ES-I3 (cell line): ENCODE results near the gene RUNX3.

Experiments used
- H3K36me3 ChIP-seq: 2 replicates; pipeline ENCODE4 v1.6.1; 2013; ENCODE audit warnings: mild to moderate bottlenecking, low read length, control low read depth, moderate library complexity; ENCODE audit not compliant: insufficient read depth
- H3K4me1 ChIP-seq: 2 replicates; pipeline ENCODE4 v1.6.1; 2013; ENCODE audit warnings: mild to moderate bottlenecking, control low read depth, low read length; ENCODE audit not compliant: insufficient read depth
- H3K9ac ChIP-seq: 2 replicates; pipeline ENCODE4 v1.6.1; 2013; ENCODE audit warnings: low read depth, mild to moderate bottlenecking, low read length, moderate library complexity
- H3K9me3 ChIP-seq: 2 replicates; pipeline ENCODE4 v1.6.1; 2013; ENCODE audit warnings: mild to moderate bottlenecking, low read length, moderate library complexity; ENCODE audit not compliant: control insufficient read depth, insufficient read depth

Gene RUNX3

DNA sequence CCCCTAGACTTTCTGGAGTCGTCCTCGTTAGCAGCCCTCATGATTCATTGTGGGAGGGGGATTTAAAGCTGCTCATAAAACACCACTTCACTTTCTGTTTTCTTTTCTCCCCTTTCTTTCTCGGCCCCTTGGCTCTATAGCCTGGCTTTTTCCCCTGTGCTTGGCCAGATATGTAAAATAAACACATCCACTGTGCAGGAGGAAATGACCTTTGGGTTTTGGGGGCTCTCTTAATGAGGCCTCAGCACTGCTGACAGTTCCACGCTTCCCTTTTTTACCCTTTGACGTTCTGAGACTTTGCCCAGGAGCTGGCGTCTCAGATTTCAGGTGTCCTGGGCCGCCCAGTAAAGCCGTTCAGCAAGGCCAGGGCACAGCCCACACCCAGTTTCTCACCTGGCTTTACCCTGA lies 65.7 kb downstream of the RUNX3 start:
- peaks cover 13% of the 10 kb centered on the region; the same call in 1 of the 2 replicates for H3K4me1 ChIP-seq
- no peaks in the 10 kb centered on the region for H3K36me3 ChIP-seq
- H3K9ac ChIP-seq = no peak overlapping the region
- no peaks in the 10 kb centered on the region for H3K9me3 ChIP-seq

DNA sequence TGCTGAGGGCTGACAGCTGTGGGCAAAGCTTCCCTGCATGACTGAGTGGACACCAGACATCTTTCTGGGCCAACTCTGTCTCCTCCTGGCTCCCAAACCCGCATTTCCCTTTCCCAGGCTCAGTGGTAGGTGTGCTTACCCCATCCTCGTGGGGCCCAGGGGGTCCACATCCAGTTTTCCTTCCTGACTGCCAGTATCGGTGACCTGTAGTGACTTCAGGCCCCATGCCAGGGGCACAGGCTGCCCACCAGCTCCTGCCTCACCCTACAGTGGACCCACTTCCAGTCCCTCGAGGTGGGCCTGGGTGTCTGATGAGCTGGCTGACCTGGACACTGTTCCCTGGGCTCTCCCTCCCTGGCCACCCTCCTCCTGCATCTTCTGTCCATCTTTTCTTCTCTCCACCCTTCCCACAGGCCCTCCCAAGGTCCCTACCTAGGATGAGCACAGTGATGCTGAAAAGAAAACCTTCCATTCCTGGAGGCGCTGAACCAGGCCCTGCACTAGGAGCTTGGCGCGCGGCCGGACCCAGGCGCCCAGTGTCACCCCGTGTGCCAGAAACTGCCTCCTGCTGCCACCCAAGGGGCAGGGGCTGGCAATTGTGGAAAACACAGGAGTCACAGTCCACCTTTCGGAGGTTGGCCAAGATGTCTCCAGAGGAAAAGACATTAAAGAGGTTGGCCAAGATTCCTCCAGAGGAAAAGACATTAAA lies 67.1 kb downstream of the RUNX3 start:
- Histone ChIP-seq H3K4me1 (peaks cover 13% of the 10 kb centered on the region; the same call in 1 of the 2 replicates), H3K36me3 (no peaks in the 10 kb centered on the region), H3K9me3 (no peaks in the 10 kb centered on the region), H3K9ac (no peak overlapping the region)

DNA sequence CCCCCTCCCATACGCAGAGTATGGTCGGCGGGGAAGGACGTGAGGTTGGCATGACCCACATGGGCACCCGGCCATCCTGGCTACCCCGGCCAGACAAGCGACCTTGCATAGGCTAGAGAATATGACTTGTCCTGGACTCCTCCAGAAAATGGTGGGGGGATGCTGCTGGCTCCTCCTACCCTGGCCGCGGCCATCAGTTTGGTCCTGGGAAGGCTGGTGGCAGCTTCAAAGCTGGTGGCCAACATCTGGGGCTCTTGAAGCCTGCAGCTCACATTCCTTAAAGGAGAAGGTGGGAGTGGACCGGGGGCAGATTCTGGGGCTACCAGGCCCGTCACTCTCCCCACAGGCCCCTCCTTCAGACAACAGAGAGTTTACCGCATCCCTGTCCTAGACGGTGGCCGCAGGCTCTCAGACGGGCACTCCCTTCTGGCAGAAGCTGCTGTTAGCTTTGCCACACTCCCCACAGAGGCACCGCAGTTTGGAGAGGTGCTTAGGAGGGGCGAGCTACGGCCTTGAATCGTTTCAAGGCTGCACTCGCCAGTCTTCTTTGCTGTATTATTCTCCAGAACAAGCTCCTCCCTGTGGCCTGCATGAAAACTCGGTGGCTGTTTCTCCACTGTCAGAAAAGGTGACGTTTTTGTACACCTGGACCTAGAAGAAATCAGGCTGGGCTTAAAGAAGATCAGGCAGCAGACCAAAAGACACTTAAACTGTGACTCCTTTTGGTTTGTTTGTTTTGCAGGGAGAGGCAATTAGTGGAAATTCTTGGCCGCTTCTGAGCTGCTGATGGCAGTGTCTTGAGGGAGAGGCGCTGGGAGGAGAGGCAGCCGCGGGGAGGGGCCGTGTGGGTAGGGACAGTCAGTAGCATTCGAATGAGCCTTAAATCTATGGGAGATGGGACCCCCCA lies 68.0 kb downstream of the RUNX3 start:
- Histone ChIP-seq H3K4me1 (peaks cover 13% of the 10 kb centered on the region; the same call in 1 of the 2 replicates), H3K9me3 (no peaks in the 10 kb centered on the region), H3K9ac (no peak overlapping the region), H3K36me3 (no peaks in the 10 kb centered on the region)

- Histone ChIP-seq H3K9ac (no peak overlapping the region), H3K4me1 (peaks cover 13% of the 10 kb centered on the region; the same call in 1 of the 2 replicates), H3K9me3 (no peaks in the 10 kb centered on the region), H3K36me3 (no peaks in the 10 kb centered on the region)
These were observed 69.2 kb downstream of the RUNX3 start for GRCh38 chr1:24860841-24861240.

DNA sequence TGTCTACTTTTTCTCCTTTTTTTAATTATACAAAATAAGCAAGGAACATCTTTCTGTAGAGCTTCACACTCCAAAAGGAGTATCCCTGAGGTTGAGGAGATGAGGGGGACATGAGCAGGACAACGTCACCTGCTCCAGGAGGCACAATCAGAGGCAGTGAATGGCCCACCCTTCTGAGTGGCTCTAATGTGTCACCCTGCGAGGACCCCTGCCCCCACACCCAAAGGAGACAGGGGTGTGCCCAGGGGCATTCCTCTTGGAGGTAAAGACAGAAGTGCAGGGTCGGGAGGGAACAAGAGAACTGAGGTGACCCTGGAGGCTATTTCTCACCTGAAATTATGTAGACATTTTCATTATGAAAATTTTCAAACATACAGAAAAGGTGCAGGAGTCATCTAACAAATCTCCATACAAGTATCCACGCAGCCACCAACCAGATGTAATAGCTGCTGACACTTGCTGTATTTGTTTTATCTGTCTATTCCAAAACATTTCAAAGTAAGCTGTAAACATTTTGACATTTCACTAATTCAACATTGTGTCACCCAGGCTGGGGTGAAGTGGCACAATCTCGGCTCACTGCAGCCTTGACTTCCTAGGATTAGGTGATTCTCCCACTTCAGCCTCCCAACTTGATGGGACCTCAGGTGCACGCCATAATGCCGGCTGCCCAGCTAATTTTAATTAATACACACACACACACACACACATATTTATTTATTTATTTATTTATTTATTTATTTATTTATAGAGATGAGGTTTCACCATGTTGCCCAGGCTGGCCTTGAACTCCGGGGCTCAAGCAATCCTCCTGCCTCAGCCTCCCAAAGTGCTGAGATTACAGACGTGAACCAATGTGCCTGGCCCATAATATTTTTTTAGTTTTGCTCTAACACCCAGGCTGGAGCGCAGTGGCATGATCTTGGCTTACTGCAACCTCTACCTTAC lies 70.7 kb downstream of the RUNX3 start:
- Histone ChIP-seq H3K9me3 (no peaks in the 10 kb centered on the region), H3K9ac (no peak overlapping the region), H3K36me3 (no peaks in the 10 kb centered on the region), H3K4me1 (peaks cover 9% of the 10 kb centered on the region; the same call in 1 of the 2 replicates)

GRCh38 chr1:24858277-24858676 lies 71.8 kb downstream of the RUNX3 start:
- no peaks in the 10 kb centered on the region for H3K36me3 ChIP-seq
- no peak overlapping the region for H3K9ac ChIP-seq
- H3K4me1 ChIP-seq = peaks cover 5% of the 10 kb centered on the region; the same call in 1 of the 2 replicates
- no peaks in the 10 kb centered on the region for H3K9me3 ChIP-seq

DNA sequence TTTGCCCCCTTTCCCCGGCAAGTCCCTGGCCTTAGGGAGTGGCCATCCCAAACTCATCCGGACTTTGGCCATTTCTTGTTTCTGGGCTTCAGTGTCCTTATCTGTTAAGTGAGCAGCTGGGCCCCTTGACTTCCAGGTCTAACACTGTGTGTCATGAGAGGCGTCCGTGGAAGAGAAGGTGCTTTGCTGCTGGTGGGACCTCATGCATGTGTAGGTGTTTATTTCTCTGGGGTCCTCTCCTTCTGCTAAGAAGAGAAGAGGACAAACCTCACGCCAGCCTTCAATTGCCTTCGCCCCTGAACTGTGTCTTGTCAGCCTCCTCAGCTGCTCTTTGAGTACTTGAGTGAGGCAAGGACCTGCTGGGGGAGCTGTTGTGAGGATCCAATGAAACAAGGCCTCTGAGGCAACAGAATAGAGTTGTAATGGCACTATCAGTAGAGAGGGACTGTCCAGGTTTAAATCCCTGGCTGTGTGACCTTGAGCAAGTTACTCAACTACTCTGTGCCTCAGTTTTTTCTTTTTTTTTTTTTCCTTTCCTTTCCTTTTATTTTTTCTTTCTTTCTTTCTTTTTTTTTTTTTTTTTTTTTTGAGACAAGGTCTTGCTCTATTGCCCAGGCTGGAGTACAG lies 72.5 kb downstream of the RUNX3 start:
- H3K36me3 ChIP-seq = no peaks in the 10 kb centered on the region
- H3K9ac ChIP-seq = no peak overlapping the region
- H3K9me3 ChIP-seq = no peaks in the 10 kb centered on the region
- peaks cover 5% of the 10 kb centered on the region; the same call in 1 of the 2 replicates for H3K4me1 ChIP-seq

GRCh38 chr1:24856787-24857506 lies 73.1 kb downstream of the RUNX3 start:
- Histone ChIP-seq H3K36me3 (no peaks in the 10 kb centered on the region), H3K9me3 (no peaks in the 10 kb centered on the region), H3K9ac (no peak overlapping the region), H3K4me1 (peaks cover under 1% of the 10 kb centered on the region; the same call in 1 of the 2 replicates)

GRCh38 chr1:24855474-24855873 lies 74.6 kb downstream of the RUNX3 start:
- Histone ChIP-seq H3K36me3 (no peaks in the 10 kb centered on the region), H3K9ac (no peak overlapping the region), H3K9me3 (no peaks in the 10 kb centered on the region), H3K4me1 (no peaks in the 10 kb centered on the region)

DNA sequence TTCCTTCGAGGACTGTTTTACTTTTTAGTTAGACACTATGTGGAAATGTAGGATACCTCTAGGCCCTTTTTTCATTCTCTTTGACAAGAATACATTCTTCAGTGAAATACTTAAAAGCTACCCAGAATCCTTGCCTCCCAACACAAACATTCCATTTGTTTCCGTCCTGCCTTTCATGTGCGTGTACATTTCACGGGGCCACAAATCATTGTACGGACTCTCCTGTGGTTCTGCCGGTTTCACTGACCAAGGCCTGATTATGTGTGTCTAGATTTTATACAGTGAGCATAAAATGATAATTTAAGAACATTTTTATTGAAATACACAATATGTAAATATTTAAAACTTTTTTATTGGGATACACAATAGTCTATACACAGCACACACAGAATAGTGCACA lies 76.4 kb downstream of the RUNX3 start:
- Histone ChIP-seq H3K4me1 (peaks cover 4% of the 10 kb centered on the region; the same call in 1 of the 2 replicates), H3K36me3 (no peaks in the 10 kb centered on the region), H3K9ac (no peak overlapping the region), H3K9me3 (no peaks in the 10 kb centered on the region)

- no peaks in the 10 kb centered on the region for H3K9me3 ChIP-seq
- H3K4me1 ChIP-seq = peaks cover 4% of the 10 kb centered on the region; the same call in 1 of the 2 replicates
- H3K9ac ChIP-seq = no peak overlapping the region
- no peaks in the 10 kb centered on the region for H3K36me3 ChIP-seq
These were observed 79.7 kb downstream of the RUNX3 start for GRCh38 chr1:24850328-24850920.

- no peaks in the 10 kb centered on the region for H3K9me3 ChIP-seq
- no peaks in the 10 kb centered on the region for H3K36me3 ChIP-seq
- no peak overlapping the region for H3K9ac ChIP-seq
- H3K4me1 ChIP-seq = peaks cover 4% of the 10 kb centered on the region; the same call in 1 of the 2 replicates
These were observed 80.3 kb downstream of the RUNX3 start for GRCh38 chr1:24849672-24850295.
